Measurements from ENCODE around the gene VEPH1. TPM values are rescaled to one million over a fixed set of nuclear protein-coding genes. Genes with fewer than 3 reads are reported as not detected.
A peak's percentile ranks its signal among the peaks of the same experiment; 100 is the strongest.

Gene VEPH1
- total and polyA plus RNA-seq, 12 donors, result 0.07 to 0.85 (median 0.56) TPM; not detected in 5

DNA sequence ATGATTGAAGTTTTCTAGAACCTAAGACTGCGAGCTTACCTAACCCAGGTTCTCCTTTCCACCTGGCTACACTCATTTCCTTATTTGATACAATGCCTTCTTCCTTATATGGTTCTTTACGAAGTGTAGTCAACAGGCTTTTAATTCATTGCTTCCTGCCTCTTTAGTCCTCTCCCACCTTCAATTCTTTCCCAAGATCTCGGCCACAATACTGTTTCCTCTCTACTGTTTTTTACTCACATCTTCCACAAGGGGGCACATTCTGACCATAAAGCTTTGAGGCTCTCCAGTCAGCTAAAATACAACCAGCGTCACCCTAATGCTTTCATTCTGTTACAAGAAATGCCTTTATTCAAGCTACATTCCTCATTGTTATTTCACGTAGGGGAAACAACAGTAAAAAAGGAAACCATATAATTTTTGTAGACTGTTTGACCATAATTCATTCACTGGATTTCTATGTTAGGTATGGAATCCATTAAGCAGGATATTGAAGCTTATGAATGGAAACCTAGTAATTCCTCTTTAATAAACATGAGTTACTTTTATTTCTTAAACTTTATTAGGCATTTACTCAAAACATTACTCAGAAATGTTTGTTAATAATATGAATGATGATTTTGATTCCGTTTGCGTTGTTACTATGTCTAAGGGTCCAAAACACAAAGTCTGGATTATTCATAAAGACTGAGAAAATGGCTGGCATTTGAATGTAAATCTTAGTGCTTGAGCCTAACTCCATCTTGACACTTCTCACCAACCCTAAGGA lies 29.5 kb upstream of the VEPH1 start:
- peak; percentile 62 to 90 (median 82) for ATAC-seq
- H3K4me1 ChIP-seq, result peaks cover 0 to 16% (median 0%) of the 10 kb centered on the region in 9 donors
- peaks cover 0 to 4% (median 0%) of the 10 kb centered on the region in 11 donors for H3K9me3 ChIP-seq
- TF ChIP-seq, protein P1, sequence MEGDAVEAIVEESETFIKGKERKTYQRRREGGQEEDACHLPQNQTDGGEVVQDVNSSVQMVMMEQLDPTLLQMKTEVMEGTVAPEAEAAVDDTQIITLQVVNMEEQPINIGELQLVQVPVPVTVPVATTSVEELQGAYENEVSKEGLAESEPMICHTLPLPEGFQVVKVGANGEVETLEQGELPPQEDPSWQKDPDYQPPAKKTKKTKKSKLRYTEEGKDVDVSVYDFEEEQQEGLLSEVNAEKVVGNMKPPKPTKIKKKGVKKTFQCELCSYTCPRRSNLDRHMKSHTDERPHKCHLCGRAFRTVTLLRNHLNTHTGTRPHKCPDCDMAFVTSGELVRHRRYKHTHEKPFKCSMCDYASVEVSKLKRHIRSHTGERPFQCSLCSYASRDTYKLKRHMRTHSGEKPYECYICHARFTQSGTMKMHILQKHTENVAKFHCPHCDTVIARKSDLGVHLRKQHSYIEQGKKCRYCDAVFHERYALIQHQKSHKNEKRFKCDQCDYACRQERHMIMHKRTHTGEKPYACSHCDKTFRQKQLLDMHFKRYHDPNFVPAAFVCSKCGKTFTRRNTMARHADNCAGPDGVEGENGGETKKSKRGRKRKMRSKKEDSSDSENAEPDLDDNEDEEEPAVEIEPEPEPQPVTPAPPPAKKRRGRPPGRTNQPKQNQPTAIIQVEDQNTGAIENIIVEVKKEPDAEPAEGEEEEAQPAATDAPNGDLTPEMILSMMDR (IDR thresholded peaks at IDR 0.05), result peak; percentile 34 to 76 (median 71)
- no peaks in the 10 kb centered on the region for H3K36me3 ChIP-seq
- peak overlapping the region in 1 of 10 donors; percentile 61 for H3K27ac ChIP-seq
- H3K27me3 ChIP-seq, result no peaks in the 10 kb centered on the region
- no peak overlapping the region for H3K4me3 ChIP-seq
- WGBS, 2 donors, result 42 to 44% methylated on average over 7 of the region's 7 CpGs
- DNase-seq, result peak in 1 of 2 donors; percentile 29
- intact Hi-C loops (cut with DNase I), result loop anchor here in 6 of 10 donors (1.0 to 10.0 kb wide), 4 partner anchors 40 to 902 kb away; no protein-coding TSS in a partner anchor

DNA sequence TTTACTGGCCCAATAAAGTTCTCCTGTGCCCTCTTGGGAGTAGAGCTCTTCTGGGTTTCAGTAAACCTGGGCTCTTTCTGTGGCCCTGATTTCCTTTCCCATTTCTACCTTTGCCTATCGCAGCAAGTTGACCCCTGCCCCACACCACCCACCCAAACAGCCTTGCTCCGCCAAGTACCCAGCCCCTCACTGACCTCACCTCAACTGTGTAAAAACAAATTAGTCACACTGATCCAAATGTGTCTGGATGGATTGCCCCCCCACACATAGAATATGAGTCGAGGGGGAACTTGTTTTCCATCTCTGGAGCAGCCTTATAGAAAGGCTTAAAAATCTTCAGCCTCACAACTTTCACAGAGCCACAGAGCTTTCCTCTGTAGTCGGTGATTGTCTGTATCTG lies 28.6 kb upstream of the VEPH1 start:
- H3K4me3 ChIP-seq, result no peak overlapping the region
- DNase-seq, result no peak
- ATAC-seq, result no peak
- H3K36me3 ChIP-seq, result no peaks in the 10 kb centered on the region
- H3K9me3 ChIP-seq, result peaks cover 0 to 4% (median 0%) of the 10 kb centered on the region in 11 donors
- intact Hi-C loops (cut with DNase I), result loop anchor here in 6 of 10 donors (1.0 to 10.0 kb wide), 4 partner anchors 41 to 903 kb away; no protein-coding TSS in a partner anchor
- peaks cover 0 to 16% (median 0%) of the 10 kb centered on the region in 9 donors for H3K4me1 ChIP-seq
- H3K27me3 ChIP-seq, result no peaks in the 10 kb centered on the region
- TF ChIP-seq, protein P1 (IDR thresholded peaks at IDR 0.05), result no peak
- 61 to 71% methylated on average over 4 of the region's 4 CpGs for WGBS, 2 donors
- H3K27ac ChIP-seq, result no peak overlapping the region

DNA sequence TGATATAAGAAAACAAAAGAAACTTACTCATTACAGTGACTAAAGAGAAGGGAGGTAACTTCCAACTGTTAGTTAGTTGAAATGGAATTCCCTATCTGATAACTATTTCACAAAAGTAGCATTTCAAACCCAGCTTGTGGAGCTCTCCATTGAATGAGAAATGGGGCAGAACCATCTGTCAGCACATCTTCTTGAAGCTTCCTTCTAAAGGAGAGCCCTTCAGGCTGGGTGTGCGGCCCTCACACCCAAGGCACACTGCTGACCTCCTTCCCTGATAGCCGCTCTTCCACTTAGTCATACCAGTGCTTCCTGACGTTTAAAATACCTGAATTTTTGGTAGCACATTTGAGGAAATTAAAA lies 28.1 kb upstream of the VEPH1 start:
- Histone ChIP-seq H3K4me1 (peaks cover 0 to 16% (median 0%) of the 10 kb centered on the region in 9 donors), H3K27ac (no peak overlapping the region), H3K9me3 (peaks cover 0 to 4% (median 0%) of the 10 kb centered on the region in 11 donors), H3K27me3 (no peaks in the 10 kb centered on the region), H3K36me3 (no peaks in the 10 kb centered on the region), H3K4me3 (no peak overlapping the region)
- ATAC-seq, result peak in 1 of 8 donors; percentile 31
- WGBS, 2 donors, result 83 to 86% methylated on average over 3 of the region's 3 CpGs
- TF ChIP-seq, protein P1 (IDR thresholded peaks at IDR 0.05), result no peak
- intact Hi-C loops (cut with DNase I), result loop anchor here in 3 of 10 donors (5.0 to 10.0 kb wide), 2 partner anchors 41 to 904 kb away; no protein-coding TSS in a partner anchor
- DNase-seq, result no peak

DNA sequence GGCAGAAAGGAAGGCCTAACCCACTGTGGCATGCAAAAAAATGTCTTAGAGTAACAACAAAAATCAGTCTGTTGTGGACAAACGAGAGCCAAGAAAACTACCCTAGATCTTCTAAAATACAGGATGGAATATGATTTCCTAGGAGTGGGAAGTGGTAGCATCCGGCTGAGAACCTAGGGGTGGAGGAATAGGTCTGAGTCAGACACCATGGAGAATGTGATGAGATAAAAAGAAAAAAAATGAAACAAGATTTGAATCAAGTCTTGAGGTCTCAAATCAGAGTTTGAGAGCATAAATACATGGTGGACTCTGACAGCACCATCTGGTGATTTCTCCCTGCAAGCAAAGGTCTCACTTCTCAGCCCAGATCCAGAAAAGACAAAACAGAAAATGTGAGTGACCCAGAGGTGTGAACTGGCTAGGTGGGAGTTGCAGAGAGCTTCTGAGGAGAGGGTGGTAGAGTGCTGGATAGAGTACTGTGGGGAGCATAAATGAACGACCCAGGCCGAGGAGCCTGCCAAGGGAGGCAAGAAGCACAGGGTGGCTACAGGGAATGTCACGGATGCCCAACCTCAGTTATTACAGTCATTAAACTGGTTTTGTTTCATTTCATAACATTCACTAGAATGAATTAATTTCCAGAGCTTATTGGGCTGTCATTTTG lies 27.6 kb upstream of the VEPH1 start:
- no peak overlapping the region for H3K27ac ChIP-seq
- no peaks in the 10 kb centered on the region for H3K36me3 ChIP-seq
- H3K9me3 ChIP-seq, result peaks cover 0 to 2% (median 0%) of the 10 kb centered on the region in 11 donors
- H3K27me3 ChIP-seq, result no peaks in the 10 kb centered on the region
- intact Hi-C loops (cut with DNase I), result loop anchor here in 3 of 10 donors (5.0 to 10.0 kb wide), 2 partner anchors 42 to 904 kb away; no protein-coding TSS in a partner anchor
- DNase-seq, result no peak
- H3K4me3 ChIP-seq, result no peak overlapping the region
- peaks cover 0 to 16% (median 0%) of the 10 kb centered on the region in 9 donors for H3K4me1 ChIP-seq
- TF ChIP-seq, protein P1 (IDR thresholded peaks at IDR 0.05), result no peak
- no peak for ATAC-seq
- WGBS, 2 donors, result 78 to 83% methylated on average over 5 of the region's 5 CpGs
